K562 (cell line): ENCODE results near the gene SCG3. TPM values are rescaled to one million over a fixed set of nuclear protein-coding genes. Genes with fewer than 3 reads are reported as not detected.

ENCODE experiments used
- CXXC5 ChIP-seq: fragments of 250-450 bp; sonication (Bioruptor Pico); IDR thresholded peaks from 2 replicates; pipeline ENCODE4 v1.8.0; 2022; ENCODE audit warnings: inconsistent platforms, mild to moderate bottlenecking, moderate library complexity
- DLX4 ChIP-seq: fragments of 250-450 bp; sonication (Bioruptor Pico); IDR thresholded peaks from 2 replicates; pipeline ENCODE4 v1.6.1; 2021; ENCODE audit warnings: mild to moderate bottlenecking
- E4F1 ChIP-seq: fragments of 250-450 bp; sonication (Bioruptor Pico); IDR thresholded peaks from 2 replicates; pipeline ENCODE4 v1.5.0; 2021; ENCODE audit warnings: mild to moderate bottlenecking, borderline replicate concordance
- FOXM1 ChIP-seq, 2 experiments: fragments of 450-650 bp in 1 of 2; sonication (generic) in 1 of 2; formaldehyde crosslinking in 1 of 2; IDR thresholded peaks; 2 replicates each; pipeline versions ENCODE4 v1.6.1 to v1.9.0; 2017 to 2022; ENCODE audit warnings: low read depth in 2 of 2, mild to moderate bottlenecking in 2 of 2, missing genetic modification reagents in 1 of 2, moderate library complexity in 1 of 2
- NBN ChIP-seq: fragments of 450-650 bp; IDR thresholded peaks from 2 replicates; pipeline ENCODE4 v1.6.1; 2016; ENCODE audit warnings: low read depth, mild to moderate bottlenecking
- RBM17 ChIP-seq: fragments of 200-400 bp; formaldehyde crosslinking; IDR thresholded peaks from 2 replicates; pipeline ENCODE4 v1.6.1; 2017; ENCODE audit warnings: low read depth, mild to moderate bottlenecking, low read length, borderline replicate concordance
- ZNF263 ChIP-seq: sonication (generic); formaldehyde crosslinking; IDR thresholded peaks from 2 replicates; pipeline ENCODE4 v1.8.0; 2022; ENCODE audit warnings: mild to moderate bottlenecking, missing genetic modification reagents, borderline replicate concordance
- ZNF280A ChIP-seq: fragments of 450-650 bp; IDR thresholded peaks from 2 replicates; pipeline ENCODE4 v1.6.1; 2018; ENCODE audit warnings: mild to moderate bottlenecking, low read depth; ENCODE audit not compliant: partially characterized antibody
- polyA plus RNA-seq, 8 experiments: library from polyadenylated mRNA; depleted of rRNA in 4 of 8; stranded (reverse) in 5 of 8; unstranded in 3 of 8; fragments of >200 nt; fragmentation: Nextera tagmentation in 2 of 8; fragmentation: Illumina TruSeq in 1 of 8; extraction: Ambion mirVana in 2 of 8; extraction: Trizol in 1 of 8; gene quantifications; 2 replicates each; pipeline versions ENCODE4 v1.2.1 to v1.2.3, GENCODE V29; 2011 to 2014; ENCODE audit warnings: inconsistent platforms in 1 of 8, missing spikeins in 1 of 8
- total RNA-seq, 7 experiments: library from RNA; depleted of rRNA in 6 of 7; stranded (reverse); fragments of >200 nt in 6 of 7; fragmentation: Illumina TruSeq in 2 of 7; extraction: Trizol in 2 of 7; gene quantifications; 2 replicates each; pipeline versions ENCODE4 v1.2.1 to v1.2.3, GENCODE V29; 2011 to 2021; ENCODE audit warnings: low replicate concordance in 1 of 7
- TF ChIP-seq, protein P1 (sequence below): fragments of 450-650 bp; formaldehyde crosslinking; IDR thresholded peaks from 2 replicates; pipeline ENCODE4 v1.4.0; 2022; ENCODE audit warnings: mild to moderate bottlenecking, moderate library complexity
- TF ChIP-seq, protein P2 (sequence below): sonication (generic); formaldehyde crosslinking; IDR thresholded peaks from 2 replicates; pipeline ENCODE4 v1.4.0; 2020; ENCODE audit warnings: mild to moderate bottlenecking, missing genetic modification reagents

The SCG3 gene
- total and polyA plus RNA-seq, 9 of the 15 experiments (the other 6 are each of a cell fraction or from before 2014, with no cell fraction given), result 13.0 to 43.8 (median 21.0) TPM

DNA sequence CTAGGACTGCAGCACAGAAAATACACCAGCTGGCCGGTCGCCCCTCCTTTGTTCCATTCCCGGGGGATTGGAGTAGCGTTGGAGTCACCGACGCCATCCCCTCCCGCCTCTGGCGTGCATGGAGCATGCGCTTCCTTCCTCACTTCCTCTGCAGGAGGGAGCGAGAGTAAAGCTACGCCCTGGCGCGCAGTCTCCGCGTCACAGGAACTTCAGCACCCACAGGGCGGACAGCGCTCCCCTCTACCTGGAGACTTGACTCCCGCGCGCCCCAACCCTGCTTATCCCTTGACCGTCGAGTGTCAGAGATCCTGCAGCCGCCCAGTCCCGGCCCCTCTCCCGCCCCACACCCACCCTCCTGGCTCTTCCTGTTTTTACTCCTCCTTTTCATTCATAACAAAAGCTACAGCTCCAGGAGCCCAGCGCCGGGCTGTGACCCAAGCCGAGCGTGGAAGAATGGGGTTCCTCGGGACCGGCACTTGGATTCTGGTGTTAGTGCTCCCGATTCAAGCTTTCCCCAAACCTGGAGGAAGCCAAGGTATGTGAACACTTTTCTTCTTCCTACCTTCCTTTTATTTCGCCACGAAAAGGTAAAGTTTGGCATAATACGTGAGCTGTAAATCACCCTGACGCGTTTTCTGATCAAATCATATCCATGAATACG lies at the start of gene SCG3 (continued):
- TF ChIP-seq ZNF263 (CRISPR knock-in tag) (peak; percentile 80; the same call in 1 of the 2 replicates), DLX4 (CRISPR knock-in tag) (no peak), E4F1 (CRISPR knock-in tag) (no peak), ZNF280A (no peak), NBN (peak; percentile 86), FOXM1 (IDR thresholded peaks at IDR 0.05; ENCODE audit: low read depth) (no peak), FOXM1 (CRISPR knock-in tag; IDR thresholded peaks at IDR 0.05; ENCODE audit: low read depth) (peak; percentile 82; the same call in 1 of the 2 replicates), CXXC5 (CRISPR knock-in tag) (peak; percentile 96), RBM17 (no peak)
- TF ChIP-seq, protein P1, sequence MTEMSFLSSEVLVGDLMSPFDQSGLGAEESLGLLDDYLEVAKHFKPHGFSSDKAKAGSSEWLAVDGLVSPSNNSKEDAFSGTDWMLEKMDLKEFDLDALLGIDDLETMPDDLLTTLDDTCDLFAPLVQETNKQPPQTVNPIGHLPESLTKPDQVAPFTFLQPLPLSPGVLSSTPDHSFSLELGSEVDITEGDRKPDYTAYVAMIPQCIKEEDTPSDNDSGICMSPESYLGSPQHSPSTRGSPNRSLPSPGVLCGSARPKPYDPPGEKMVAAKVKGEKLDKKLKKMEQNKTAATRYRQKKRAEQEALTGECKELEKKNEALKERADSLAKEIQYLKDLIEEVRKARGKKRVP (CRISPR knock-in tag), result peak; percentile 35; the same call in 1 of the 2 replicates
- TF ChIP-seq, protein P2, sequence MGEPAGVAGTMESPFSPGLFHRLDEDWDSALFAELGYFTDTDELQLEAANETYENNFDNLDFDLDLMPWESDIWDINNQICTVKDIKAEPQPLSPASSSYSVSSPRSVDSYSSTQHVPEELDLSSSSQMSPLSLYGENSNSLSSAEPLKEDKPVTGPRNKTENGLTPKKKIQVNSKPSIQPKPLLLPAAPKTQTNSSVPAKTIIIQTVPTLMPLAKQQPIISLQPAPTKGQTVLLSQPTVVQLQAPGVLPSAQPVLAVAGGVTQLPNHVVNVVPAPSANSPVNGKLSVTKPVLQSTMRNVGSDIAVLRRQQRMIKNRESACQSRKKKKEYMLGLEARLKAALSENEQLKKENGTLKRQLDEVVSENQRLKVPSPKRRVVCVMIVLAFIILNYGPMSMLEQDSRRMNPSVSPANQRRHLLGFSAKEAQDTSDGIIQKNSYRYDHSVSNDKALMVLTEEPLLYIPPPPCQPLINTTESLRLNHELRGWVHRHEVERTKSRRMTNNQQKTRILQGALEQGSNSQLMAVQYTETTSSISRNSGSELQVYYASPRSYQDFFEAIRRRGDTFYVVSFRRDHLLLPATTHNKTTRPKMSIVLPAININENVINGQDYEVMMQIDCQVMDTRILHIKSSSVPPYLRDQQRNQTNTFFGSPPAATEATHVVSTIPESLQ (CRISPR knock-in tag), result peak; percentile 98
